SJCRH30 (cell line): ENCODE data around the gene CLDN18. TPM values are rescaled to one million over a fixed set of nuclear protein-coding genes. Genes with fewer than 3 reads are reported as not detected.

Experiments used
- DNase-seq, 2 experiments: peaks; one replicate each; pipeline ENCODE4 v3.0.0-alpha.2; 2015 to 2020
- H3K27ac ChIP-seq: fragments of 250-450 bp; sonication (Bioruptor Pico); 2 replicates; pipeline ENCODE4 v1.5.1; 2020; ENCODE audit warnings: mild to moderate bottlenecking, moderate library complexity
- H3K27me3 ChIP-seq: fragments of 250-450 bp; sonication (Bioruptor Pico); 2 replicates; pipeline ENCODE4 v1.5.1; 2020; ENCODE audit warnings: mild to moderate bottlenecking, moderate library complexity
- H3K36me3 ChIP-seq: fragments of 250-450 bp; sonication (Bioruptor Pico); 2 replicates; pipeline ENCODE4 v1.5.1; 2020; ENCODE audit warnings: mild to moderate bottlenecking, moderate library complexity
- H3K4me1 ChIP-seq: fragments of 250-450 bp; sonication (Bioruptor Pico); 2 replicates; pipeline ENCODE4 v1.5.1; 2020; ENCODE audit warnings: mild to moderate bottlenecking, moderate library complexity
- H3K4me3 ChIP-seq: fragments of 250-450 bp; sonication (Bioruptor Pico); 2 replicates; pipeline ENCODE4 v1.5.1; 2020; ENCODE audit warnings: mild to moderate bottlenecking, moderate library complexity
- H3K9me3 ChIP-seq: fragments of 250-450 bp; sonication (Bioruptor Pico); replicated peaks from 2 replicates; pipeline ENCODE4 v1.5.1; 2020; ENCODE audit warnings: mild to moderate bottlenecking, moderate library complexity
- total RNA-seq: library from RNA; depleted of rRNA; stranded (reverse); fragments of >200 nt; shearing (Covaris generic); gene quantifications from 2 replicates; pipeline ENCODE4 v1.2.3, GENCODE V29; 2014

Gene CLDN18
- total RNA-seq, 1 experiment from 2014 or later, result not detected

DNA sequence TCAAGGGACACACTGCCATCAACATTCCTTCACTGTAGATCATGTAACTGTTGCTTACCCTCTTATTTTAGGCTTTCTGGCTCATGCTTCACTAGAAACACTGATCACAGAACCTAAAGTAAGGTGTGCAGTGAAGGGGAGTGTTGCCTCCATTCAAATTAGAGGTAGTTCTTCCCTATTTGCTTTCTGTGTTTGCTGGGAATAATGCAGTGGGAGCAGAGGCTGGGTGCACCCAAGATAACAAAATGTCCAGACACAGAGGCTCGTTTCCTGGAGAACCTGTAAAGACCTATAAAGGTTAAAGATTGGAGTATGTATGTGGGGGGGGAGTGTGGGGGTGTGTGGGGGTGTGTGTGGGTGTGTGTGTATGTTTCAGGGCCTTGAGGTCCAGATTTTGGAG lies 2.1 kb upstream of the CLDN18 start:
- no peaks in the 10 kb centered on the region for H3K9me3 ChIP-seq

DNA sequence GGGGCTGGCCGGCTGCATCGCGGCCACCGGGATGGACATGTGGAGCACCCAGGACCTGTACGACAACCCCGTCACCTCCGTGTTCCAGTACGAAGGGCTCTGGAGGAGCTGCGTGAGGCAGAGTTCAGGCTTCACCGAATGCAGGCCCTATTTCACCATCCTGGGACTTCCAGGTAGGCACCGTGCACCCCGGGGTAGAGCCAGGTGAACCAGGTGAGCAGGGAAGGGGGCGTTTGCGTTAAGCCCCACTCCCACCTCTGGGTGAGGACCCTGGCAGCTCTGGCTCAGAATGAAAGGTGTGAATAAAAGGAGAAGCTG lies 267 bp downstream of the CLDN18 start:
- Histone ChIP-seq H3K27ac (no peak overlapping the region), H3K27me3 (no peaks in the 10 kb centered on the region), H3K9me3 (no peaks in the 10 kb centered on the region), H3K4me3 (no peak overlapping the region), H3K36me3 (no peaks in the 10 kb centered on the region), H3K4me1 (no peaks in the 10 kb centered on the region)
- no peak for DNase-seq

More for the DNA sequence above, 2.1 kb upstream of the CLDN18 start:
- Histone ChIP-seq H3K4me3 (no peak overlapping the region), H3K27me3 (no peaks in the 10 kb centered on the region), H3K36me3 (no peaks in the 10 kb centered on the region), H3K27ac (no peak overlapping the region), H3K4me1 (no peaks in the 10 kb centered on the region)
- DNase-seq, result no peak

DNA sequence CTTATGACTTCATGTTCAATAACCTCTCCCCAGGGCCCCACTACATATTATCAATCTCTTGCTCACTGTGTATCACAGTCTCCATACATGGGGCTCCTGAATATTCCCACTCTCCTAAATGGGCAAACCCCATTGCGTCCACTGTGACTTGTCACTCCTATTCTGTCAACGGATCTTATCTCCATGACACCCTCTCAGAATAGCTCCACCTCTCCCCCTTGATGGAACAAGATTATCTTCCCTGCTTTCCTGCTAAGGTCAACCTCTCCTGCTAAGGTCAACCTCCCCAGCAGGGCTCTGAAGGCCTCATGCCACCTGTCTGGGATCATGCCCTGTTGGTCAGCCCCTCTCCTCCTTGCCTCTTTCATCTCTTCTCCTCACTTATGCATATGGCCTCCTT lies 1.8 kb downstream of the CLDN18 start:
- DNase-seq, result no peak
- Histone ChIP-seq H3K4me1 (no peaks in the 10 kb centered on the region), H3K9me3 (no peaks in the 10 kb centered on the region), H3K4me3 (no peak overlapping the region), H3K36me3 (no peaks in the 10 kb centered on the region), H3K27ac (no peak overlapping the region), H3K27me3 (no peaks in the 10 kb centered on the region)

DNA sequence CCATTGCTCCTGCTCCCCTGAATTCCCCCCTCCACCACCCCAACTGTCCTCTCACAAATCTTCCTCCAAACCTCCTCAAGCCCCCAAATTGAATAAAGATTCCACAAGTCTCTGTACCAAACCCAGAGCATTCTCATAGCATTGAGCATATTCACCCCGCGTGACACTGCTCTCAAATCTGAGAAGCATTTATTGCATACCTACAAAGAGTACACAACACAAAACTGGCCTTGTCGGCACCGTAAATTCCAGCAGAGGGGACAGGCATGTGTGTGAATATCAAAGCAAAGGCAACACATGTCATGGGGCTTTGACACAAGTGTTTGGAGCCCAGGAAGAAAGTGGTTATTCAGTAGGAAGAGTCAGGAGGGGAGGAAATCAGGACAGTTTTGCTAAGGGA lies 2.6 kb downstream of the CLDN18 start:
- Histone ChIP-seq H3K27me3 (no peaks in the 10 kb centered on the region), H3K9me3 (no peaks in the 10 kb centered on the region), H3K4me1 (no peaks in the 10 kb centered on the region), H3K27ac (no peak overlapping the region), H3K36me3 (no peaks in the 10 kb centered on the region), H3K4me3 (no peak overlapping the region)
- no peak for DNase-seq

DNA sequence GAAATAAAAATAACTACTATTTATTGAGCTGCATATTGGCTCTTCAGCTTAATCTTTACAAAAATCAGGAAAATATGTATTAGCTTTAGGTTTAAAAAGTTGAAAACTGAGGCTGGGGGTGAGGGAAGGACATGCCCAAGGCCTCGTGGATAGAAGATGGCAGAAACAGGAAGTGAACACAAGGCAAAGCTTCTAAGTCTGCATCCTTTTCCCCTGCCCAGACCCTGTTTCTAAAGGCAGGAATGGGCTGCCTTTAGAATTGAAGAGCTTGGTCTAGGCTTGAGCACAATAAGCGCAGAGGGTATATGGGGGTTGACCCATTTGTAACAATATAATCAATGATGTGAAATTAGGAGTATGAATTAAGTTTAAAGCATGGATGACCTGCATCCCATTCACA lies 6.1 kb downstream of the CLDN18 start:
- Histone ChIP-seq H3K36me3 (no peaks in the 10 kb centered on the region), H3K9me3 (0 out of 2 replicates have a peak, but pooled peaks cover 4% of the 10 kb centered on the region), H3K27ac (no peak overlapping the region), H3K27me3 (no peaks in the 10 kb centered on the region), H3K4me3 (no peak overlapping the region), H3K4me1 (no peaks in the 10 kb centered on the region)
- no peak for DNase-seq

DNA sequence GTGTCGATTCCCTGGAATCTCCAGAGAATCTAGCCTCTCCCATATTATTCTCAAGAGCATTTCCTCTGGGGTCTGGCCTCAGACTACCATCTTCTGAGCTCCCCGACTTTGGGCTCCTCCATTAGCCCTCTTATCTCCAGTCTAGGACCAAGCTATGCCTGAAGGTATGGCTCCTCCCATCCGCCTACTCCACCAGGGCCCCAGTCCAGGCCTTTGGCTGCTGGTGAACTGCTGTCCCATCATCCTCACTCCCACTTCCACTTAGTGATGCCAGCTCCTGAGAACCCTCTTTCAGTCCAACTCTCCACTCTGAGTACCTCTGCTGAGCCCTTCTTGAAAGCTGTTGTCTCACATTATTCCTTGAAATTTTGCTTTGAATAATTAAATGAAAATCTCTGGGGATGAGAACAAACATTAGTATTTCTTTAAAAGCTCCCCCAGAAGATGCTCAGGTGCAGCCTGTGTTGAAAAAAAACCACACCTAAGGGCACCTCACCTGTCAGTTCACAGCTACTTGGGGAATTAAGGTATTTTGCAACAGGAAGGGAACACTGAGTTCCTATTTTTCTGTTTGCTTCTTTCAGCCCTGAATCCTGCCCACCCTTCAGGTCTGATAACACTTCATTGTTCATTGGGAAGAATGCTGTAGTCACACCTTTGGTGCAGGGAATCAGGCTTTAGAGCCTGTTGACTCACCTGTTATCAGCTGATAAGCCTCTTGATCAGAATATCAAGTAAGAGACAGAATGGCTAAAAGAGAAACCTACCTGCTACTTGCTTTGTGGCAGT lies 9.5 kb downstream of the CLDN18 start:
- Histone ChIP-seq H3K4me1 (no peaks in the 10 kb centered on the region), H3K27ac (no peak overlapping the region), H3K36me3 (no peaks in the 10 kb centered on the region), H3K9me3 (0 out of 2 replicates have a peak, but pooled peaks cover 4% of the 10 kb centered on the region), H3K4me3 (no peak overlapping the region), H3K27me3 (no peaks in the 10 kb centered on the region)
- no peak for DNase-seq

DNA sequence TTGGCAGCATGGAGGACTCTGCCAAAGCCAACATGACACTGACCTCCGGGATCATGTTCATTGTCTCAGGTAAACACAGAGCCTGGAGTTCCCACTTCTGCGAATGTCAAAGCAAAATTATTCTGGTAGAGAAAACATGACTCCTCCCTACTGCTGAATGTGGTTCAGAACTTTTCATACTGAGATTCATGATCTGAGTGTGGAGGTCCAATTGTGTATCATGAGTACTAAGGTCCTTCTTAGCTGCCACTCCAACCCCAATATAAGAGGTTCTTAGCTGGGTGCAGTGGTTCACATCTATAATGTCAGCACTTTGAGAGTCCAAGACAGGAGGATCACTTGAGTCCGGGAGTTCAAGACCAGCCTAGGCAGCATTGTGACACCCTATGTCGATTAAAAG lies 13.8 kb downstream of the CLDN18 start:
- Histone ChIP-seq H3K36me3 (no peaks in the 10 kb centered on the region), H3K27ac (no peak overlapping the region), H3K9me3 (0 out of 2 replicates have a peak, but pooled peaks cover 3% of the 10 kb centered on the region), H3K4me3 (no peak overlapping the region), H3K4me1 (no peaks in the 10 kb centered on the region), H3K27me3 (no peaks in the 10 kb centered on the region)
- DNase-seq, result no peak

DNA sequence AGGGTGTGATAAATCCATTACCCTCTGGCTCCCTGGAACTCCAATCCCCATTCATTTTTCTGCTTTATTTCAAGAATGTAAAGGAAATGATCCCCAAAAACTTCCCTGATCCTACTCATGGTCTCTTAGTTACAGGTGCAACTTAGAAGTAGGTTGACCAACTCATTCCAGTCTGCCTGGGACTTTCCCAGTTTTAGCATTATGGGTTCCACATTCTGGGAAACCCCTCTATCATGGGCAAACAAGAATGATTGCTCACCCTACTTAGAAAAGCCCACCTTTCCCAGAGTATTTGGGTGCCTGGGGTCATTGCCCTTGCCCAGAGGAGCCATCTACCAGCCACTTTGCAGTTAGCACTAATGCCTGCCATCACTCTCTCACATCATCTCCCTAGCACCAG lies 15.6 kb downstream of the CLDN18 start:
- Histone ChIP-seq H3K9me3 (no peaks in the 10 kb centered on the region), H3K4me3 (no peak overlapping the region), H3K27me3 (no peaks in the 10 kb centered on the region), H3K4me1 (no peaks in the 10 kb centered on the region), H3K36me3 (no peaks in the 10 kb centered on the region), H3K27ac (no peak overlapping the region)
- no peak for DNase-seq

DNA sequence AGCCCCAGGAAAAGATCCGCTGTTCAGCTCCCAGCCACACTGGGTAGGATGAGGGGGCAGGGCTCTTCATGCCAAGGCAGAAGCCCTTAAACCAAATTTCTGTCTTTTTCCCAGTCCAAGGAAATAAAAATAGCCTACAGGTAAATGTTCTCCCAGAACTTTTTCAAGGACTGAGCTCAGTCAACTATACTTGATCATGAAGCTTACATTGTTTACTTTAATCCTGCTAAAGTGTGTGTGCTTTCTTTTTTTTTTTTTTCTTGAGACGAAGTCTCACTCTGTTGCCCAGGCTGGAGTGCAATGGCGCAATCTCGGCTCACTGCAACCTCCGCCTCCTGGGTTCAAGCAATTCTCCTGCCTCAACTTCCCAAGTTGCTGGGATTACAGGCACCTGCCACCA lies 17.9 kb downstream of the CLDN18 start:
- DNase-seq, result no peak
- Histone ChIP-seq H3K27me3 (no peaks in the 10 kb centered on the region), H3K4me3 (no peak overlapping the region), H3K27ac (no peak overlapping the region), H3K9me3 (no peaks in the 10 kb centered on the region), H3K36me3 (no peaks in the 10 kb centered on the region), H3K4me1 (no peaks in the 10 kb centered on the region)

DNA sequence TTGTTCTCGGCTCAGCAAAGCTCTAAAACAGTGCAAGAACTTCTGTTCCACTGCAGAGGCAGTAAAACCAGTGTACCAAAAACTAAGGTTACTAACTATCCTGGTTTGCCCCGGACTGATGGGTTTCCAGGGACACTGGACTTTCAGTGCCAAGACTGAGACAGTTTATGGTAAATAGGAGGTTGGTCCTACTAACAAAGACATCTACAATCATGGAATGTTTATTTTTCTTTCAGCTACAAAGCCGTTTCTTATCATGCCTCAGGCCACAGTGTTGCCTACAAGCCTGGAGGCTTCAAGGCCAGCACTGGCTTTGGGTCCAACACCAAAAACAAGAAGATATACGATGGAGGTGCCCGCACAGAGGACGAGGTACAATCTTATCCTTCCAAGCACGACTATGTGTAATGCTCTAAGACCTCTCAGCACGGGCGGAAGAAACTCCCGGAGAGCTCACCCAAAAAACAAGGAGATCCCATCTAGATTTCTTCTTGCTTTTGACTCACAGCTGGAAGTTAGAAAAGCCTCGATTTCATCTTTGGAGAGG lies 20.8 kb downstream of the CLDN18 start:
- Histone ChIP-seq H3K4me1 (no peaks in the 10 kb centered on the region), H3K4me3 (no peak overlapping the region), H3K27me3 (no peaks in the 10 kb centered on the region), H3K9me3 (no peaks in the 10 kb centered on the region), H3K27ac (no peak overlapping the region), H3K36me3 (no peaks in the 10 kb centered on the region)
- DNase-seq, result no peak

DNA sequence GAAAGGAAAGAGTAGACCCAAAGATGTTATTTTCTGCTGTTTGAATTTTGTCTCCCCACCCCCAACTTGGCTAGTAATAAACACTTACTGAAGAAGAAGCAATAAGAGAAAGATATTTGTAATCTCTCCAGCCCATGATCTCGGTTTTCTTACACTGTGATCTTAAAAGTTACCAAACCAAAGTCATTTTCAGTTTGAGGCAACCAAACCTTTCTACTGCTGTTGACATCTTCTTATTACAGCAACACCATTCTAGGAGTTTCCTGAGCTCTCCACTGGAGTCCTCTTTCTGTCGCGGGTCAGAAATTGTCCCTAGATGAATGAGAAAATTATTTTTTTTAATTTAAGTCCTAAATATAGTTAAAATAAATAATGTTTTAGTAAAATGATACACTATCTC lies 21.6 kb downstream of the CLDN18 start:
- Histone ChIP-seq H3K27me3 (no peaks in the 10 kb centered on the region), H3K4me3 (no peak overlapping the region), H3K27ac (no peak overlapping the region), H3K4me1 (no peaks in the 10 kb centered on the region), H3K36me3 (no peaks in the 10 kb centered on the region), H3K9me3 (no peaks in the 10 kb centered on the region)
- DNase-seq, result no peak

DNA sequence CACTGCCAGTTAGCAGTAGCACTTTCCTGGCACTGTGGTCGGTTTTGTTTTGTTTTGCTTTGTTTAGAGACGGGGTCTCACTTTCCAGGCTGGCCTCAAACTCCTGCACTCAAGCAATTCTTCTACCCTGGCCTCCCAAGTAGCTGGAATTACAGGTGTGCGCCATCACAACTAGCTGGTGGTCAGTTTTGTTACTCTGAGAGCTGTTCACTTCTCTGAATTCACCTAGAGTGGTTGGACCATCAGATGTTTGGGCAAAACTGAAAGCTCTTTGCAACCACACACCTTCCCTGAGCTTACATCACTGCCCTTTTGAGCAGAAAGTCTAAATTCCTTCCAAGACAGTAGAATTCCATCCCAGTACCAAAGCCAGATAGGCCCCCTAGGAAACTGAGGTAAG lies 22.6 kb downstream of the CLDN18 start:
- H3K9me3 ChIP-seq, result no peaks in the 10 kb centered on the region
- no peak for DNase-seq
- H3K4me1 ChIP-seq, result no peaks in the 10 kb centered on the region

DNA sequence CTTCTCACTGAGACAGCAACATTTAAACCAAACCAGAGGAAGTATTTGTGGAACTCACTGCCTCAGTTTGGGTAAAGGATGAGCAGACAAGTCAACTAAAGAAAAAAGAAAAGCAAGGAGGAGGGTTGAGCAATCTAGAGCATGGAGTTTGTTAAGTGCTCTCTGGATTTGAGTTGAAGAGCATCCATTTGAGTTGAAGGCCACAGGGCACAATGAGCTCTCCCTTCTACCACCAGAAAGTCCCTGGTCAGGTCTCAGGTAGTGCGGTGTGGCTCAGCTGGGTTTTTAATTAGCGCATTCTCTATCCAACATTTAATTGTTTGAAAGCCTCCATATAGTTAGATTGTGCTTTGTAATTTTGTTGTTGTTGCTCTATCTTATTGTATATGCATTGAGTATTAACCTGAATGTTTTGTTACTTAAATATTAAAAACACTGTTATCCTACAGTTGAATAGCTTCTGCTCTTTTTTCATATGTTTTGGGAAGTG lies 23.3 kb downstream of the CLDN18 start:
- Histone ChIP-seq H3K9me3 (no peaks in the 10 kb centered on the region), H3K27me3 (no peaks in the 10 kb centered on the region), H3K27ac (no peak overlapping the region), H3K36me3 (no peaks in the 10 kb centered on the region), H3K4me3 (no peak overlapping the region), H3K4me1 (no peaks in the 10 kb centered on the region)
- no peak for DNase-seq

More for the DNA sequence above, 22.6 kb downstream of the CLDN18 start:
- H3K4me3 ChIP-seq, result no peak overlapping the region
- H3K36me3 ChIP-seq, result no peaks in the 10 kb centered on the region
- no peaks in the 10 kb centered on the region for H3K27me3 ChIP-seq
- no peak overlapping the region for H3K27ac ChIP-seq

DNA sequence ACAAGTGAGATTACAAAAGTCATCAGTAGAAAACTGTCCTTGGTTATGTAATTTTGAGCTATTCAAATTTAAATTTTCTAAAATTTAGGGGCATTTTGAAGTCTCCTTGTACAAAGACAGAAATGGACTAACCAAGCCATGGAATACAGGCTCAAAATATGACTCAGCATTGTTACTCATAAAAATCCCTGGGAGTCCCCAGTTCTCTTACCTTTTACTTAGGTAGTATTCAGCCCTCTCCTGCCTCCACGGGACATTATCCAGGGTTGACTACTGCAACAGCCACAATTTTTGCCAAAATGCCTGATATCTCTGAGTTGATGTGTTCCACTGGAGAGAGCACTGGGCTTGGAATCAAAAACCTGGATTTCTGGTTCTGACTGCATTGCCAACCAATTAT lies 25.0 kb downstream of the CLDN18 start:
- Histone ChIP-seq H3K4me1 (no peaks in the 10 kb centered on the region), H3K4me3 (no peak overlapping the region), H3K9me3 (no peaks in the 10 kb centered on the region), H3K27me3 (no peaks in the 10 kb centered on the region), H3K36me3 (no peaks in the 10 kb centered on the region), H3K27ac (no peak overlapping the region)
- no peak for DNase-seq

DNA sequence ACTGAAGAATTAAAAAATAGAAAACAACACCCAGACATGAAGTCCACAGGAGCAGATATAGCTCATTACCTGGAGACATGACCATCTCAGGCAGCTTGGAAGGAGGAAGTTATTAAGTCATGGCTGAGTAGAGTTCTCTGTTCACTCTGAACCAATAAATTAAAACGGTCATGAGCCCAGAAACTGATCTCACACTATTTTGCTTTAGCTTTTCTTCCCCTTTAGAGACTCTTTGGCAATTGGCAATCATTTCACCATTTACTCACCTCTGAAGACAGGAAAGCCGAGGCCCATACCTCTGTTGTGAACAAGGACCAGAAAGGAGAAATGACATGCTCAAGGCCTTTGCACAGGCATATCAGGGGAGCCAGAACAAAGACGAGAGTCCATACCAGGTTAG lies 26.6 kb downstream of the CLDN18 start:
- Histone ChIP-seq H3K4me3 (no peak overlapping the region), H3K9me3 (no peaks in the 10 kb centered on the region), H3K4me1 (no peaks in the 10 kb centered on the region)

More for the DNA sequence above, 26.6 kb downstream of the CLDN18 start:
- no peak for DNase-seq
- Histone ChIP-seq H3K36me3 (no peaks in the 10 kb centered on the region; the same call in 1 of the 2 replicates), H3K27me3 (no peaks in the 10 kb centered on the region), H3K27ac (no peak overlapping the region)
